Suprapubic skin (tissue), 3 donors: Measurements from ENCODE around the gene MORC2.

ENCODE experiments used
- CTCF ChIP-seq, 2 donors: fragments of 200-600 bp in 1 of 2; fragments of 450-650 bp in 1 of 2; sonication (generic) in 1 of 2; IDR thresholded peaks; one replicate each; pipeline ENCODE4 v1.5.1; 2016 to 2019; ENCODE audit warnings: antibody characterized with exemption in 2 of 2, mild to moderate bottlenecking in 1 of 2, moderate library complexity in 1 of 2
- EP300 ChIP-seq: sonication (generic); formaldehyde crosslinking; IDR thresholded peaks from one replicate; pipeline ENCODE4 v1.6.1; 2017; ENCODE audit warnings: antibody characterized with exemption

GRCh38 chr22:30953206-30953605 is 15.4 kb downstream of the MORC2 start:
- TF ChIP-seq CTCF (IDR thresholded peaks at IDR 0.05) (no peak), EP300 (no peak)
